ENCODE measurements around the gene TRHDE.

TRHDE gene

GRCh38 chr12:72523754-72524153 is 251.6 kb downstream of the TRHDE start:
- DNase-seq: no peak

GRCh38 chr12:72535212-72535990 is 263.2 kb downstream of the TRHDE start:
- no peak for DNase-seq

GRCh38 chr12:72540811-72541210 is 268.6 kb downstream of the TRHDE start:
- DNase-seq: no peak

GRCh38 chr12:72543777-72544467 is 271.8 kb downstream of the TRHDE start:
- DNase-seq: no peak

GRCh38 chr12:72546106-72546505 is 273.9 kb downstream of the TRHDE start:
- DNase-seq: no peak

GRCh38 chr12:72547573-72547972 is 275.4 kb downstream of the TRHDE start:
- no peak for DNase-seq

GRCh38 chr12:72549184-72549583 is 277.0 kb downstream of the TRHDE start:
- DNase-seq: no peak

GRCh38 chr12:72560003-72560769 is 288.0 kb downstream of the TRHDE start:
- no peak for DNase-seq

GRCh38 chr12:72570601-72571000 is 298.4 kb downstream of the TRHDE start:
- DNase-seq: peak in 1 of 2 experiments; percentile 28

- no peak for DNase-seq
Observed at GRCh38 chr12:72574138-72574537, 302.0 kb downstream of the TRHDE start.

- DNase-seq: no peak
Observed at GRCh38 chr12:72578327-72578726, 306.2 kb downstream of the TRHDE start.

- no peak for DNase-seq
Observed at GRCh38 chr12:72586456-72586855, 314.3 kb downstream of the TRHDE start.

- no peak for DNase-seq
Observed at GRCh38 chr12:72602581-72602980, 330.4 kb downstream of the TRHDE start.

- DNase-seq: no peak
Observed at GRCh38 chr12:72605975-72606374, 333.8 kb downstream of the TRHDE start.

GRCh38 chr12:72610342-72610741 is 338.2 kb downstream of the TRHDE start:
- DNase-seq: no peak

- DNase-seq: no peak
Observed at GRCh38 chr12:72610854-72611358, 338.7 kb downstream of the TRHDE start.

- no peak for DNase-seq
Observed at GRCh38 chr12:72612171-72612570, 340.0 kb downstream of the TRHDE start.

- no peak for DNase-seq
Observed at GRCh38 chr12:72618764-72619163, 346.6 kb downstream of the TRHDE start.

GRCh38 chr12:72622556-72622955 is 350.4 kb downstream of the TRHDE start:
- DNase-seq: no peak

GRCh38 chr12:72631926-72632685 is 359.9 kb downstream of the TRHDE start:
- no peak for DNase-seq

- no peak for DNase-seq
Observed at GRCh38 chr12:72642706-72643105, 370.5 kb downstream of the TRHDE start.

- no peak for DNase-seq
Observed at GRCh38 chr12:72647139-72647538, 375.0 kb downstream of the TRHDE start.

- no peak for DNase-seq
Observed at GRCh38 chr12:72658615-72659014, 386.4 kb downstream of the TRHDE start.
